PC-9 (cell line): ENCODE results near the gene HOXC6. TPM values are rescaled to one million over a fixed set of nuclear protein-coding genes. Genes with fewer than 3 reads are reported as not detected.

Experiments used
- BruUV-seq: library from RNA; stranded (reverse); fragments of 400-500 nt; replicated peaks from 2 replicates; lab custom pipeline; 2021; lab: Mats Ljungman, UMichigan
- CTCF ChIA-PET: fragments of 300-600 bp; sonication (Branson Sonifier 250); formaldehyde crosslinking; loops from one replicate; lab custom pipeline; 2022; ENCODE audit warnings: antibody characterized with exemption; lab: Charles Lee
- POLR2A ChIA-PET: fragments of 300-600 bp; sonication (Branson Sonifier 250); formaldehyde crosslinking; loops from one replicate; lab custom pipeline; 2022; ENCODE audit warnings: antibody characterized with exemption; ENCODE audit not compliant: unreplicated experiment; lab: Charles Lee
- DNase-seq, 2 experiments: peaks; one replicate each; pipeline versions ENCODE4 v3.0.0 to v3.0.0-alpha.2; 2015 to 2022; ENCODE audit warnings: mixed read lengths in 1 of 2
- H2AFZ ChIP-seq: fragments of 200-600 bp; sonication (generic); 2 replicates; pipeline ENCODE4 v1.8.1; 2017; ENCODE audit warnings: antibody characterized with exemption
- H3F3A ChIP-seq: fragments of 200-600 bp; sonication (generic); 2 replicates; pipeline ENCODE4 v1.8.1; 2017; ENCODE audit warnings: antibody characterized with exemption, mild to moderate bottlenecking, low read depth; ENCODE audit not compliant: insufficient read depth
- H3K27ac ChIP-seq: fragments of 200-600 bp; sonication (generic); 2 replicates; pipeline ENCODE4 v1.6.1; 2016; ENCODE audit warnings: mixed run types
- H3K27me3 ChIP-seq: fragments of 200-600 bp; sonication (generic); 2 replicates; pipeline ENCODE4 v1.6.1; 2016; ENCODE audit warnings: low read depth, mixed run types; ENCODE audit not compliant: insufficient read depth
- H3K36me3 ChIP-seq: fragments of 200-600 bp; sonication (generic); 2 replicates; pipeline ENCODE4 v1.6.1; 2016; ENCODE audit warnings: low read depth, mixed run types
- H3K4me1 ChIP-seq: fragments of 200-600 bp; sonication (generic); replicated peaks from 2 replicates; pipeline ENCODE4 v1.6.1; 2016; ENCODE audit warnings: mixed run types; ENCODE audit not compliant: insufficient read depth
- H3K4me2 ChIP-seq: fragments of 200-600 bp; sonication (generic); 2 replicates; pipeline ENCODE4 v1.6.1; 2017; ENCODE audit warnings: mixed run types
- H3K4me3 ChIP-seq: fragments of 200-600 bp; sonication (generic); 2 replicates; pipeline ENCODE4 v1.6.1; 2016; ENCODE audit warnings: mixed run types
- H3K79me2 ChIP-seq: fragments of 200-600 bp; sonication (generic); 2 replicates; pipeline ENCODE4 v1.6.1; 2017; ENCODE audit warnings: low read depth, mixed run types
- H3K9me2 ChIP-seq: fragments of 200-600 bp; sonication (generic); 2 replicates; pipeline ENCODE4 v1.8.1; 2017; ENCODE audit warnings: mild to moderate bottlenecking; ENCODE audit not compliant: insufficient read depth
- H3K9me3 ChIP-seq: fragments of 200-600 bp; sonication (generic); 2 replicates; pipeline ENCODE4 v1.8.1; 2016; ENCODE audit warnings: low read depth; ENCODE audit not compliant: insufficient read depth
- H4K20me1 ChIP-seq: fragments of 200-600 bp; sonication (generic); 2 replicates; pipeline ENCODE4 v1.8.1; 2017; ENCODE audit not compliant: insufficient read depth
- CTCF ChIP-seq: fragments of 200-600 bp; sonication (generic); conservative IDR thresholded peaks from 2 replicates; pipeline ENCODE4 v1.6.1; 2017; ENCODE audit warnings: mixed run types, antibody characterized with exemption, mild to moderate bottlenecking, moderate library complexity
- EZH2 ChIP-seq: fragments of 200-600 bp; sonication (generic); IDR thresholded peaks from 2 replicates; pipeline ENCODE4 v1.8.0; 2017; ENCODE audit warnings: antibody characterized with exemption, low read depth
- intact Hi-C: fragments of 100-400 bp; cut with micrococcal nuclease; formaldehyde crosslinking; loops from one replicate; pipeline ENCODE4 v1.10.0; 2022; ENCODE audit not compliant: unreplicated experiment
- total RNA-seq: library from RNA; stranded (reverse); gene quantifications from 2 replicates; pipeline ENCODE4 v1.2.3, GENCODE V29; 2021

The HOXC6 gene
- total RNA-seq, 1 experiment from 2014 or later: 4.1 TPM

GRCh38 chr12:53980104-53980801 lies 48.0 kb upstream of the HOXC6 start:
- no peaks in the 10 kb centered on the region for H3K79me2 ChIP-seq
- H3K4me3 ChIP-seq: no peak overlapping the region
- no TSS peak for BruUV-seq
- peaks cover 3% of the 10 kb centered on the region; the same call in 1 of the 2 replicates for H3K4me1 ChIP-seq
- H3K4me2 ChIP-seq: no peak overlapping the region
- no peaks in the 10 kb centered on the region for H4K20me1 ChIP-seq
- intact Hi-C loops: no loop called here
- TF ChIP-seq CTCF (no peak), EZH2 (no peak)
- H3K36me3 ChIP-seq: no peaks in the 10 kb centered on the region
- CTCF ChIA-PET: no interaction called here
- no peak overlapping the region for H3K27ac ChIP-seq
- no peaks in the 10 kb centered on the region for H3K9me3 ChIP-seq
- 0 out of 2 replicates have a peak, but pooled peaks cover 10% of the 10 kb centered on the region for H3F3A ChIP-seq
- H3K27me3 ChIP-seq: no peaks in the 10 kb centered on the region
- POLR2A ChIA-PET: interaction anchor here (0.6 kb wide), 1 partner anchor 158 kb away, joined by 4 read pairs; no protein-coding TSS in a partner anchor
- no peak for DNase-seq
- H2AFZ ChIP-seq: no peak overlapping the region
- H3K9me2 ChIP-seq: no peaks in the 10 kb centered on the region

- H2AFZ ChIP-seq: no peak overlapping the region
- H3K9me2 ChIP-seq: no peaks in the 10 kb centered on the region
- 0 out of 2 replicates have a peak, but pooled peaks cover 10% of the 10 kb centered on the region for H3F3A ChIP-seq
- H3K27ac ChIP-seq: no peak overlapping the region
- H3K4me1 ChIP-seq: peaks cover 4% of the 10 kb centered on the region; the same call in 1 of the 2 replicates
- H3K79me2 ChIP-seq: no peaks in the 10 kb centered on the region
- no peak for DNase-seq
- no peak overlapping the region for H3K4me3 ChIP-seq
- no TSS peak for BruUV-seq
- H3K4me2 ChIP-seq: no peak overlapping the region
- no peaks in the 10 kb centered on the region for H3K9me3 ChIP-seq
- no peaks in the 10 kb centered on the region for H4K20me1 ChIP-seq
- TF ChIP-seq EZH2: no peak
- TF ChIP-seq CTCF: no peak
- H3K36me3 ChIP-seq: no peaks in the 10 kb centered on the region
- intact Hi-C loops: no loop called here
- POLR2A ChIA-PET: interaction anchor here (0.6 kb wide), 1 partner anchor 157 kb away, joined by 4 read pairs; no protein-coding TSS in a partner anchor
- CTCF ChIA-PET: no interaction called here
- H3K27me3 ChIP-seq: no peaks in the 10 kb centered on the region
Measured at GRCh38 chr12:53980802-53981496, 47.3 kb upstream of the HOXC6 start.

- Histone ChIP-seq H3K27ac (no peak overlapping the region), H3K27me3 (no peaks in the 10 kb centered on the region), H3K9me2 (no peaks in the 10 kb centered on the region), H3K9me3 (no peaks in the 10 kb centered on the region), H3K4me1 (peaks cover 4% of the 10 kb centered on the region; the same call in 1 of the 2 replicates), H3K79me2 (no peaks in the 10 kb centered on the region), H3F3A (0 out of 2 replicates have a peak, but pooled peaks cover 10% of the 10 kb centered on the region), H4K20me1 (no peaks in the 10 kb centered on the region), H3K4me2 (no peak overlapping the region), H3K36me3 (no peaks in the 10 kb centered on the region), H2AFZ (no peak overlapping the region), H3K4me3 (no peak overlapping the region)
- intact Hi-C loops: no loop called here
- ChIA-PET CTCF (no interaction called here), POLR2A (no interaction called here)
- TF ChIP-seq CTCF: no peak
- no peak for TF ChIP-seq EZH2
- no TSS peak for BruUV-seq
- DNase-seq: no peak
Measured at GRCh38 chr12:53981634-53982565, 46.3 kb upstream of the HOXC6 start.
